Esophagus squamous epithelium (tissue), 4 donors: Measurements from ENCODE around the gene NUBP2.

ENCODE experiments used
- CTCF ChIP-seq, 6 experiments: fragments of 450-650 bp in 4 of 6; fragments of 200-600 bp in 2 of 6; sonication (generic) in 2 of 6; IDR thresholded peaks; one replicate each; pipeline ENCODE4 v1.5.1; 2016 to 2019; ENCODE audit warnings: antibody characterized with exemption in 6 of 6, mild to moderate bottlenecking in 4 of 6, moderate library complexity in 4 of 6
- POLR2A ChIP-seq, 4 donors: fragments of 450-650 bp; IDR thresholded peaks; one replicate each; pipeline ENCODE4 v1.6.1; 2017; ENCODE audit warnings: antibody characterized with exemption in 4 of 4, mild to moderate bottlenecking in 4 of 4, moderate library complexity in 3 of 4

DNA sequence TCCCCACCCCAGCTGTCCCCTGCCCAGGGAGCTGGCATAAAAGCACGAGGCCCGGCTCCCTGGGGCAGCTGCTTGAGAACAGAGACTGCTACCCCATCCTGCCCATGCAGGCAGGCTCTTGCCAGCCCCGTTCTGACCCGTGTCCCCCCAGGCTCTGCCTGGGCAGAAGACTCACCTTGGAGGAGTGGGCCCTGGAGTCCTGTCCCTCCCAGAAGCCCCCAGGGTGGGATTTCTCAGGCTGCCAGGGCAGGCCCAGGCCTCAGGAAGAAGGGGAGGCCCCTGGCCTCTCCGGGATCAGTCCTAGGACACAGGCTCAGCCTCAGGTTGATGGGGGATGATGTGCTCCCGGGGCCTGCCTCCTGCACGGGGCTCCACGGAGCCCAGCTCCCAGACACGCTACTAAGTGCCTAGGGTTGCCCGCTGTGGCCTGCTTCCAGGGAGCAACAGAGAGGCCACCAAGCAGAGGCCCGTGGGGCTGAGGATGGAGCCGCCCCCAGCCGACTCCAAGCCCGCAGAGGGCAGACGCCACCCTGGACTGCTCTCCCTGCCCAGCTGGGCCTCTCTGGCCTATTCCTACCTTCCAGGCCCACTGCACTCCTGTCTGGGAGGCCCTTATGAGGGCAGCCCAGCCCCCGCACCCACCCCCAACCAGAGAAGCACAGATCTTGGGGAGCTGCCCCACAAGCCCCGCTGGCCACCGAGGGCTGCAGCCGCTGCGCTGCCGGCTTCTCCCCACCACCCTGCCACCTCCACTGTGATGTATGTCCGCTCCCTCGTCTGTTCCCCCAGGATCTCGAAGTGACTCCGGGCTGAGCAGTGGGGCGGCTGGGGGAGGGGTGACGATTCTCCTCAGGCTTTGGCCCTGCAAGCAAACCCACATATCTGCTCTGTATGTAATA is 13.1 kb upstream of the NUBP2 start:
- no peak for TF ChIP-seq CTCF (IDR thresholded peaks at IDR 0.05)
- TF ChIP-seq POLR2A (IDR thresholded peaks at IDR 0.05), result no peak
